ENCODE measurements around the gene NUP93.

The NUP93 gene
- total RNA-seq: 37.5 reads per million, percentile 62 among the genes with 10 or more reads in this experiment

GRCh38 chr16:56729735-56730662 is at the start of gene NUP93:
TSS of gene NUP93 (plus strand) at chr16:56730129. CDS start at chr16:56748248, 18,119 bp downstream.
- DNase-seq: peak; percentile 85

- peak; percentile 85 for DNase-seq
Measured at GRCh38 chr16:56681939-56682702, 47.8 kb upstream of the NUP93 start, which contains the start of gene MT1X. TSS of gene MT1X (plus strand) at chr16:56682470. CDS start at chr16:56682541, 71 bp downstream.

GRCh38 chr16:56682703-56683397 is 47.1 kb upstream of the NUP93 start:
- DNase-seq: no peak

- DNase-seq: no peak
Measured at GRCh38 chr16:56683424-56684172, 46.3 kb upstream of the NUP93 start.

- no peak for DNase-seq
Measured at GRCh38 chr16:56684256-56684925, 45.5 kb upstream of the NUP93 start.

- no peak for DNase-seq
Measured at GRCh38 chr16:56684926-56685590, 44.9 kb upstream of the NUP93 start.

- DNase-seq: no peak
Measured at GRCh38 chr16:56686758-56687157, 43.2 kb upstream of the NUP93 start.

GRCh38 chr16:56688762-56689161 is 41.2 kb upstream of the NUP93 start:
- no peak for DNase-seq

- no peak for DNase-seq
Measured at GRCh38 chr16:56689171-56689570, 40.8 kb upstream of the NUP93 start.

GRCh38 chr16:56690420-56691122 is 39.4 kb upstream of the NUP93 start:
- DNase-seq: no peak

- no peak for DNase-seq
Measured at GRCh38 chr16:56691885-56692284, 38.0 kb upstream of the NUP93 start.

GRCh38 chr16:56695246-56695645 is 34.7 kb upstream of the NUP93 start:
- DNase-seq: no peak

- DNase-seq: no peak
Measured at GRCh38 chr16:56697456-56698155, 32.3 kb upstream of the NUP93 start.

- no peak for DNase-seq
Measured at GRCh38 chr16:56700195-56700594, 29.7 kb upstream of the NUP93 start.

GRCh38 chr16:56700631-56701030 is 29.3 kb upstream of the NUP93 start:
- DNase-seq: no peak

GRCh38 chr16:56701534-56701933 is 28.4 kb upstream of the NUP93 start:
- no peak for DNase-seq

- DNase-seq: no peak
Measured at GRCh38 chr16:56702836-56703235, 27.1 kb upstream of the NUP93 start.

GRCh38 chr16:56708525-56709442 is 21.1 kb upstream of the NUP93 start:
- no peak for DNase-seq
